Measurements from ENCODE around the gene GTPBP6.

DNA sequence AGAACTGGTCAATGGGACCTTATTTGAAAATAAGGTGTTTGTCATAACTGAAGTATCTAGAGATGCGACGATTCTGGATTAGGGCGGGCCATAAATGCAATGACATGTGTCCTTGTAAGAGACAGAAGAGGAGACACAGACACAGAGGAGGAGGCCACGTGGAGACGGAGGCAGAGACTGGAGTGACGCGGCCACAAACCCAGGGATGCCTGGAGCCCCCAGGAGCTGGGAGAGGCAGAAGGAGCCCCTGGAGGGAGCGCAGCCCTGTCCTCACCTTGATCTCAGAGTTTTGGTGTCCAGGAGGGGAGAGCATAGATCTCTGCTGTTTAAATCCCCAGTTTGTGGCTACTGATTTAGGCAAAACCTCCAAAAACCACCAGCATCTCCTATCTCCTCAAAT lies 5.0 kb downstream of the GTPBP6 start:
- TF ChIP-seq POLR2AphosphoS5 (IDR thresholded peaks at IDR 0.05; ENCODE audit: low read depth, low read length) = no peak
- TF ChIP-seq TCF7L2 (IDR thresholded peaks at IDR 0.05; ENCODE audit: low read depth, low read length) = no peak
- TF ChIP-seq CTCF (IDR thresholded peaks at IDR 0.05) = no peak

All from Panc1 (cell line).